PC-3 (cell line): ENCODE results near the gene GALR3. TPM values are rescaled to one million over a fixed set of nuclear protein-coding genes. Genes with fewer than 3 reads are reported as not detected.

ENCODE experiments used
- ATAC-seq: fragments of 200-7000 bp; cut with Tn5 transposase; 2 replicates; pipeline ENCODE4 v1.9.1; 2020; ENCODE audit warnings: mild to moderate bottlenecking, moderate library complexity
- Bru-seq: library from RNA; stranded (reverse); fragments of 400-500 nt; gene quantifications from one replicate; lab custom pipeline; 2021; lab: Mats Ljungman, UMichigan
- BruChase-seq, 2 experiments: library from RNA; stranded (reverse); fragments of 400-500 nt; gene quantifications; one replicate each; lab custom pipeline; 2021; lab: Mats Ljungman, UMichigan
- BruUV-seq: library from RNA; stranded (reverse); fragments of 400-500 nt; replicated peaks from 2 replicates; lab custom pipeline; 2021; lab: Mats Ljungman, UMichigan
- CTCF ChIA-PET: fragments of 300-600 bp; sonication (Branson Sonifier 250); formaldehyde crosslinking; loops from one replicate; lab custom pipeline; 2022; ENCODE audit warnings: antibody characterized with exemption; lab: Charles Lee
- POLR2A ChIA-PET: fragments of 300-600 bp; sonication (Branson Sonifier 250); formaldehyde crosslinking; loops from one replicate; lab custom pipeline; 2022; ENCODE audit warnings: antibody characterized with exemption; ENCODE audit not compliant: unreplicated experiment; lab: Charles Lee
- DNase-seq: peaks from one replicate; pipeline ENCODE4 v3.0.0-alpha.2; 2015
- H2AFZ ChIP-seq: fragments of 300-600 bp; sonication (generic); 2 replicates; pipeline ENCODE4 v1.6.0; 2016; ENCODE audit warnings: antibody characterized with exemption, low read length
- H3F3A ChIP-seq: fragments of 300-600 bp; sonication (generic); one replicate; pipeline ENCODE4 v1.6.0; 2017; ENCODE audit warnings: antibody characterized with exemption, low read length, control low read depth, mild to moderate bottlenecking; ENCODE audit not compliant: unreplicated experiment
- H3K27ac ChIP-seq: fragments of 300-600 bp; sonication (generic); 2 replicates; pipeline ENCODE4 v1.5.1; 2016; ENCODE audit warnings: mild to moderate bottlenecking, low read length
- H3K27me3 ChIP-seq: fragments of 300-600 bp; sonication (generic); 2 replicates; pipeline ENCODE4 v1.6.1; 2016; ENCODE audit warnings: low read length, mixed read lengths
- H3K36me3 ChIP-seq: fragments of 300-600 bp; sonication (generic); 2 replicates; pipeline ENCODE4 v1.6.1; 2016; ENCODE audit warnings: low read depth, mixed run types, low read length, mixed read lengths
- H3K4me1 ChIP-seq: fragments of 300-600 bp; sonication (generic); 2 replicates; pipeline ENCODE4 v1.5.1; 2016; ENCODE audit warnings: low read length; ENCODE audit not compliant: insufficient read depth
- H3K4me2 ChIP-seq: fragments of 300-600 bp; sonication (generic); 2 replicates; pipeline ENCODE4 v1.6.0; 2016; ENCODE audit warnings: low read length
- H3K4me3 ChIP-seq: fragments of 300-600 bp; sonication (generic); 2 replicates; pipeline ENCODE4 v1.5.1; 2016; ENCODE audit warnings: mild to moderate bottlenecking, low read length, mixed read lengths
- H3K79me2 ChIP-seq: fragments of 300-600 bp; sonication (generic); 2 replicates; pipeline ENCODE4 v1.6.1; 2017; ENCODE audit warnings: low read length, mixed read lengths
- H3K9ac ChIP-seq: fragments of 300-600 bp; sonication (generic); 2 replicates; pipeline ENCODE4 v1.6.0; 2016; ENCODE audit warnings: mild to moderate bottlenecking, low read length
- H3K9me2 ChIP-seq: fragments of 300-600 bp; sonication (generic); replicated peaks from 2 replicates; pipeline ENCODE4 v1.6.1; 2016; ENCODE audit warnings: mixed run types, low read length, mixed read lengths
- H3K9me3 ChIP-seq: fragments of 300-600 bp; sonication (generic); 2 replicates; pipeline ENCODE4 v1.6.1; 2016; ENCODE audit warnings: low read length, mixed read lengths
- H4K20me1 ChIP-seq: fragments of 300-600 bp; sonication (generic); 2 replicates; pipeline ENCODE4 v1.6.1; 2016; ENCODE audit warnings: low read length, mixed read lengths
- EZH2 ChIP-seq: fragments of 300-600 bp; sonication (generic); IDR thresholded peaks from one replicate; pipeline ENCODE4 v1.6.1; 2017; ENCODE audit warnings: antibody characterized with exemption, mild to moderate bottlenecking, low read length; ENCODE audit not compliant: unreplicated experiment
- EZH2phosphoT487 ChIP-seq: fragments of 300-600 bp; sonication (generic); IDR thresholded peaks from 2 replicates; pipeline ENCODE4 v1.6.1; 2018; ENCODE audit warnings: mild to moderate bottlenecking, antibody characterized with exemption, low read length, borderline replicate concordance
- intact Hi-C: fragments of 100-400 bp; cut with micrococcal nuclease; formaldehyde crosslinking; loops from 2 replicates; pipeline ENCODE4 v1.9.0; 2023
- long read RNA-seq: library from polyadenylated mRNA; unstranded; transcript quantifications from one replicate; pipeline ENCODE4 v2.0.0, GENCODE V29; 2021; ENCODE audit not compliant: unreplicated experiment
- total RNA-seq: library from RNA; depleted of rRNA; stranded (reverse); fragments of >200 nt; gene quantifications from 2 replicates; pipeline ENCODE4 v1.2.3, GENCODE V29; 2014; rRNA removed
- TF ChIP-seq, protein P1 (sequence below): fragments of 300-600 bp; sonication (generic); conservative IDR thresholded peaks from 2 replicates; pipeline ENCODE4 v1.5.1; 2017; ENCODE audit warnings: antibody characterized with exemption, low read depth, mild to moderate bottlenecking, low read length

The GALR3 gene, protein sequence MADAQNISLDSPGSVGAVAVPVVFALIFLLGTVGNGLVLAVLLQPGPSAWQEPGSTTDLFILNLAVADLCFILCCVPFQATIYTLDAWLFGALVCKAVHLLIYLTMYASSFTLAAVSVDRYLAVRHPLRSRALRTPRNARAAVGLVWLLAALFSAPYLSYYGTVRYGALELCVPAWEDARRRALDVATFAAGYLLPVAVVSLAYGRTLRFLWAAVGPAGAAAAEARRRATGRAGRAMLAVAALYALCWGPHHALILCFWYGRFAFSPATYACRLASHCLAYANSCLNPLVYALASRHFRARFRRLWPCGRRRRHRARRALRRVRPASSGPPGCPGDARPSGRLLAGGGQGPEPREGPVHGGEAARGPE
- total RNA-seq (not detected in 2 replicates), Bru-seq, nascent RNA (percentile 41 among the genes with signal in this experiment), BruChase-seq, experiment 1, labeled RNA remaining after a 6-hour chase (percentile 44 among the genes with signal in this experiment), BruChase-seq, experiment 2, labeled RNA remaining after a 2-hour chase (percentile 39 among the genes with signal in this experiment)
- long read RNA-seq, result 0 reads

DNA sequence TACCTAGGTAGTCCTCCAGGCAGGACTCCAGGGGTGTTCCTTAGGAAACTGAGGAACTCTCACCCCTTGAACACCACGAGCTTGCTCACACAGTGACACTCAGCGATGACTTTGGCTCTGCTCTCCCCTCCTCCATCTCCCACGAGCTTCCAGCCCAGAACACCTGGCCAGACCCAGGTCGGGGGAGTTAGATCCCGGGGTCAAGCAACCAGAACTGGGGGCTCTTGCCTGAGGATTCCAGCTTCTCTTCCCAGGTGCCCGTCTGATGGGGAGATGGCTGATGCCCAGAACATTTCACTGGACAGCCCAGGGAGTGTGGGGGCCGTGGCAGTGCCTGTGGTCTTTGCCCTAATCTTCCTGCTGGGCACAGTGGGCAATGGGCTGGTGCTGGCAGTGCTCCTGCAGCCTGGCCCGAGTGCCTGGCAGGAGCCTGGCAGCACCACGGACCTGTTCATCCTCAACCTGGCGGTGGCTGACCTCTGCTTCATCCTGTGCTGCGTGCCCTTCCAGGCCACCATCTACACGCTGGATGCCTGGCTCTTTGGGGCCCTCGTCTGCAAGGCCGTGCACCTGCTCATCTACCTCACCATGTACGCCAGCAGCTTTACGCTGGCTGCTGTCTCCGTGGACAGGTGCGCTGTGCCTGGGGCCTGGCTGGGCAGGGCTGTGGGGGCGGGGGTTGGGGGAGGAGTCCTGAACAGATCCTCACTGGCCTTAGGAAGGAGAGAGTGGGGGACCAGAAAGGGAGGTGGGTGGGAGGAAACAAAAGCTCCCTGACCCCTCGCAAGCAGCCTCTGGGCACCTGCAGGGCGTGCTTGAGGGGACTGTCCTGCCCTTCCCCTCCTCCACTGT, at the start of gene GALR3:
TSS of gene GALR3 (plus strand) at position 249 of the 852 bp plus-strand sequence. CDS start at position 274, 25 bp downstream.
- Histone ChIP-seq H3K36me3 (no peaks in the 10 kb centered on the region), H4K20me1 (no peaks in the 10 kb centered on the region), H3K79me2 (no peaks in the 10 kb centered on the region), H3K9ac (no peak within 1 kb of the TSS), H3K4me2 (no peak within 1 kb of the TSS), H3F3A (no peaks in the 10 kb centered on the region), H3K27ac (no peak within 1 kb of the TSS), H2AFZ (no peak within 1 kb of the TSS), H3K9me2 (no peaks in the 10 kb centered on the region), H3K9me3 (no peaks in the 10 kb centered on the region), H3K4me3 (no peak within 1 kb of the TSS), H3K27me3 (no peaks in the 10 kb centered on the region), H3K4me1 (no peaks in the 10 kb centered on the region)
- TF ChIP-seq, protein P1, sequence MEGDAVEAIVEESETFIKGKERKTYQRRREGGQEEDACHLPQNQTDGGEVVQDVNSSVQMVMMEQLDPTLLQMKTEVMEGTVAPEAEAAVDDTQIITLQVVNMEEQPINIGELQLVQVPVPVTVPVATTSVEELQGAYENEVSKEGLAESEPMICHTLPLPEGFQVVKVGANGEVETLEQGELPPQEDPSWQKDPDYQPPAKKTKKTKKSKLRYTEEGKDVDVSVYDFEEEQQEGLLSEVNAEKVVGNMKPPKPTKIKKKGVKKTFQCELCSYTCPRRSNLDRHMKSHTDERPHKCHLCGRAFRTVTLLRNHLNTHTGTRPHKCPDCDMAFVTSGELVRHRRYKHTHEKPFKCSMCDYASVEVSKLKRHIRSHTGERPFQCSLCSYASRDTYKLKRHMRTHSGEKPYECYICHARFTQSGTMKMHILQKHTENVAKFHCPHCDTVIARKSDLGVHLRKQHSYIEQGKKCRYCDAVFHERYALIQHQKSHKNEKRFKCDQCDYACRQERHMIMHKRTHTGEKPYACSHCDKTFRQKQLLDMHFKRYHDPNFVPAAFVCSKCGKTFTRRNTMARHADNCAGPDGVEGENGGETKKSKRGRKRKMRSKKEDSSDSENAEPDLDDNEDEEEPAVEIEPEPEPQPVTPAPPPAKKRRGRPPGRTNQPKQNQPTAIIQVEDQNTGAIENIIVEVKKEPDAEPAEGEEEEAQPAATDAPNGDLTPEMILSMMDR, result no peak
- TF ChIP-seq EZH2, result no peak
- TF ChIP-seq EZH2phosphoT487, result no peak
- DNase-seq (no peak), ATAC-seq (no peak)
- intact Hi-C loops, result no loop called here
- CTCF ChIA-PET, result no interaction called here
- POLR2A ChIA-PET, result no interaction called here
- no TSS peak for BruUV-seq

DNA sequence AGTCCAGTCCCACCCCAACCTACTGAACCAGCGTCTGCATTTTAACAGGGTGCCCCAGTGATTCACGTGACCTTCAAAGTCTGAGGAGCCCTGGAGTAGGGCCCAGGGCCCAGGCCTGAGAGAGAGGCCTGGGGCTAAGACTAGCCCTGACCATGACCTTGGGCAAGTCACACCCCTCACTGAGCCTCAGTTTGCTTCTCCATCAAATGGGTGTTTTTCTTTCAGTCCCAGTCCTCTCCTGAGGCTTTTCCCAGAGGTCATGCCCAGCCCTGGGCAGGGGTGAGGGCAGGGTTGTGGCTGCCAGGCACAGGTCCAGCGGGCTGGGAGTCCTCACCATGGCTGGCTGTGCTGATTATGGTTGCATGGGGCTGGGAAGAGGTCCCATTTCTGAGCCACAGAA, 48.5 kb upstream of the GALR3 start:
- H3K27ac ChIP-seq, result peak overlapping the region; percentile 99
- CTCF ChIA-PET, result no interaction called here
- H3K36me3 ChIP-seq, result peaks cover 10% of the 10 kb centered on the region
- BruUV-seq, result no TSS peak
- no peaks in the 10 kb centered on the region for H3K9me3 ChIP-seq
- H3K27me3 ChIP-seq, result no peaks in the 10 kb centered on the region
- DNase-seq (no peak), ATAC-seq (no peak)
- no peaks in the 10 kb centered on the region for H4K20me1 ChIP-seq
- no peaks in the 10 kb centered on the region for H3K9me2 ChIP-seq
- H3K79me2 ChIP-seq, result no peaks in the 10 kb centered on the region
- H3K4me3 ChIP-seq, result no peak overlapping the region
- H3K4me1 ChIP-seq, result peaks cover 35% of the 10 kb centered on the region
- H2AFZ ChIP-seq, result no peak overlapping the region
- H3K9ac ChIP-seq, result no peak overlapping the region; the same call in 1 of the 2 replicates
- H3F3A ChIP-seq, result peaks cover 10% of the 10 kb centered on the region
- intact Hi-C loops, result no loop called here
- POLR2A ChIA-PET, result no interaction called here
- no peak for TF ChIP-seq EZH2
- no peak for TF ChIP-seq EZH2phosphoT487
- TF ChIP-seq, protein P1, result no peak
- no peak overlapping the region for H3K4me2 ChIP-seq
